Measurements from ENCODE around the gene OSBP2. TPM values are rescaled to one million over a fixed set of nuclear protein-coding genes. Genes with fewer than 3 reads are reported as not detected.

Gene OSBP2
- total RNA-seq, 4 donors from 2014 or later = 1.9 to 3.9 (median 3.0) TPM

DNA sequence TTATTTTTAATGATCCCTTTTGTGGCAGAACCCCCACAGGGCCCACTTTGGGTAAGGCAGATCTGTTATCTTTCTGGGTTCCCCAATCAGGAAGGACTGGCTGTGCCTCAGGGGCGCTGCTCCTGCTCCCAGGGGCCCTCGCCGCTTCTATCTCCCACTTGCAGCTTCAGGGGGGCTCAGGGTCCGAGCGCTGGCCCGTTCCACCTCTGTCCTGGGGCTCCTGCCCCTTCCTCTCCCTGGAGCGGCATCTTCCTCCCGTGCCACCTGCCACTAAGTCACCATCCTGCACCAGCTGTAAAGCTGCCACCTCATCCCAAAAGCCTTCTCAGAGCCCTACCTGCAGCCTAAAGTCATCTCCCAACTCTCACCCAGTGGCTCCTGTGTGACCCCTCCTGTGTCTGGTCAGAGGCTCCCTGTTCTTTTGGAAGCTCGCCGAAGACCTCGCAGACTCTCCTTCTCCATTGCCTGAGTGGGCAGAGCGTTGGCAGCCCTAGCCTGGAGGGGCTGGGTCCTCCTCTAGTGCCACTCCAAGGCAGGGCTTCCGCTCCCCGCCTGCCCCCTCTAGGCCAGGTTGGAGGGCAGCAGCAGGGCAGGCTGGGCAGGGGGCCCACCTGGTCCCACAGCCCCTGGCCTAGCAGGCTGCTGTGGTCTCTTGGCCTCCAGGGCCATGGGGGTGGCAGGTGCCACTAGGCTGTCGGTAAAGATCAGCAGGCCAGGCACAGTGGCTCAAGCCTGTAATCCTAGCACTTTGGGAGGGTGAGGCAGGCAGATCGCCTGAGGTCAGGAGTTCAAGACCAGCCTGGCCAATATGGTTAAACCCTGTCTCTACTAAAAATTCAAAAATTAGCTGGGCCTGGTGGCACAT, 167.2 kb downstream of the OSBP2 start:
- 83 to 94% methylated on average over 5 to 8 of the region's 16 CpGs for WGBS, 2 donors
- no peak overlapping the region for H3K4me3 ChIP-seq
- TF ChIP-seq POLR2A (IDR thresholded peaks at IDR 0.05) = no peak
- TF ChIP-seq CTCF (IDR thresholded peaks at IDR 0.05) = no peak
- H3K36me3 ChIP-seq = no peaks in the 10 kb centered on the region
- H3K27me3 ChIP-seq = no peaks in the 10 kb centered on the region
- intact Hi-C loops (cut with DNase I) = no loop called here
- H3K4me1 ChIP-seq = no peaks in the 10 kb centered on the region
- no peaks in the 10 kb centered on the region for H3K9me3 ChIP-seq
- H3K27ac ChIP-seq = no peak overlapping the region
- DNase-seq = no peak

DNA sequence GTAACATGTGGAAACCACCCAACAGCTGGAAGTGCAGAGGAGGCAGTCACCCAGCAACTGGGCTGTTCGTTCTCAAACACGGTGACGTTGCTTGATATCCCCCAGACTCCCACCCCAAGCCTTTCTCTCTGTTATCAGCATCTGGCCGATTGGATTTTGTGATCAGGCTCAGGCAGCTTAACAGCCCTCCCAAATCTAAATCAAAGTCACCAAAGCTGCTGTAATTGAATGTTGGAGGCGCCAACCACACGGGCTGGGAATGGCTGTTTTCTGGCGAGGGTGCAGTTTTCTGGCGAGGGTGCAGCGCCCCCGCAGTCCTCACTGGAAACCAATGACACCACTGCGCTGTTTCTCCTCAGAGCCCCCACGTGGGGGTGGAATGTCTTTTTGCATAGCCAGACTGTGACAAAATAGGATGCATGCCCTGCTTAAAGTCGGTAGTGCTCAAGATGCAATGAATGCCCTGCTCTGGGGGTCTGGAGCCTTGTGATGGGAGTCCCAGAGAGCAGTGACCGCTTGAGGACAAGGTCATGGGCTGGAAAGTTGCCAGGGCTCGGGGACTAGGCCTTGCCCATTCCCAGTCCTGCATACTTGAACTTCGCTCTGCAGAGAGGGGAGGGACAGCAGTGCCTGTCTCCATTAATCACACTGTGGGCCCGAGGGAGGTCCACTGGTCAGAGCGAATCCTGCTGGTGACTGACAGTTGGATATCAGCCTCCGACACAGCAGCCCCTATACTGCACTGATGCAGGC, 168.6 kb downstream of the OSBP2 start:
- Histone ChIP-seq H3K4me3 (no peak overlapping the region), H3K9me3 (no peaks in the 10 kb centered on the region), H3K4me1 (no peaks in the 10 kb centered on the region), H3K27me3 (no peaks in the 10 kb centered on the region), H3K36me3 (no peaks in the 10 kb centered on the region), H3K27ac (no peak overlapping the region)
- intact Hi-C loops (cut with DNase I) = no loop called here
- TF ChIP-seq CTCF (IDR thresholded peaks at IDR 0.05) (no peak), POLR2A (IDR thresholded peaks at IDR 0.05) (no peak)
- no peak for DNase-seq
- 65 to 77% methylated on average over 6 to 14 of the region's 19 CpGs for WGBS, 2 donors

- DNase-seq = no peak
- Histone ChIP-seq H3K4me1 (no peaks in the 10 kb centered on the region), H3K27ac (no peak overlapping the region), H3K9me3 (no peaks in the 10 kb centered on the region), H3K36me3 (no peaks in the 10 kb centered on the region), H3K27me3 (no peaks in the 10 kb centered on the region), H3K4me3 (no peak overlapping the region)
- intact Hi-C loops (cut with DNase I) = no loop called here
- 90 to 91% methylated on average over 10 to 14 of the region's 17 CpGs for WGBS, 2 donors
- TF ChIP-seq POLR2A (IDR thresholded peaks at IDR 0.05) (no peak), CTCF (IDR thresholded peaks at IDR 0.05) (no peak)
Observed at GRCh38 chr22:30864441-30865420, 170.1 kb downstream of the OSBP2 start.

DNA sequence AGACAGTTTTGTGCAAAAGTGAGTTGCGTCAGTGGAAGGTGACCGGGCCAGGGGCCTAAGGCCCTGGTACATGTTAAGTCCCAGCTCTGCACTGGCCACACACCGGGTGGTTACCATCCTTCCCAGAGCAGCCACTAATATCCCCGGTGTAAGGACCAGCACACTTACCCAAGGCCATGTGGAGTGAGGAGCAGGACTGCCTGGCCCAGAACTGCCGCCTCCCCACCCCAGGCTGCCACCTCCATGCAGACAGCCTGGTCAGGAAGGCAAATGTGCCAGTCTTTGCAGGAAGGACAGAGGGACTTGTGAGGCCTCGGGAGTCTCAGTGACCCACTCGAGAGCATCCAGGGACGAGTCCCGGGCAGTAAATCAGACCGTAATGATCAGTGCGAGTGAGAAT, 171.0 kb downstream of the OSBP2 start:
- intact Hi-C loops (cut with DNase I) = no loop called here
- Histone ChIP-seq H3K4me3 (no peak overlapping the region), H3K27me3 (no peaks in the 10 kb centered on the region), H3K27ac (no peak overlapping the region), H3K36me3 (no peaks in the 10 kb centered on the region), H3K9me3 (no peaks in the 10 kb centered on the region), H3K4me1 (no peaks in the 10 kb centered on the region)
- no peak for DNase-seq
- TF ChIP-seq CTCF (IDR thresholded peaks at IDR 0.05) (no peak), POLR2A (IDR thresholded peaks at IDR 0.05) (no peak)
- WGBS, 2 donors = 89 to 91% methylated on average over 8 to 9 of the region's 11 CpGs
